Astrocyte (in vitro differentiated cells and primary cell): ENCODE results near the gene MICU2.

Experiments
- EZH2 ChIP-seq: IDR thresholded peaks from 2 replicates; pipeline ENCODE4 v1.6.1; 2012; ENCODE audit warnings: mild to moderate bottlenecking, low read length, inconsistent platforms; ENCODE audit not compliant: insufficient read depth
- TF ChIP-seq, protein P1 (sequence below): IDR thresholded peaks from 2 replicates; pipeline ENCODE4 v1.5.1; 2011; ENCODE audit warnings: low read depth, mild to moderate bottlenecking, inconsistent platforms, low read length, moderate library complexity; ENCODE audit not compliant: insufficient read depth

DNA sequence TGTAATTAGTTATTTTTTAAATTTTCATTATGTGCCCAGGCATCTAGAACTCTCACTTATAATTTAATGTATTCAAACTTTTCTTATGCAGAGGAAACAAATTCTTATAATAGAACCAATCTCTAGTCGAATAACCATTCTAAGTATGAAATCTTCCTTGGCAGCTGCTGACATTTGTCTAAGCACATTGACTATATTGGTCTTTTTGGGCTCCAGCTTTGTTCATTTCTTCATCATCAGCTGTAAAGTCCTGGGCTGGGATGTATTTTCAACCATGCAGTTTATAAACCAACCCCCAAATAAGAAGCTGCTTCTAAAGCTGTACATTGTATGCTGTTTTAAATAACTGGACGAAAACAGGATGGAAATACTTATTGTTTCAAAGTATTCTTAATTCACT, 2.3 kb upstream of the MICU2 start:
- TF ChIP-seq, protein P1, sequence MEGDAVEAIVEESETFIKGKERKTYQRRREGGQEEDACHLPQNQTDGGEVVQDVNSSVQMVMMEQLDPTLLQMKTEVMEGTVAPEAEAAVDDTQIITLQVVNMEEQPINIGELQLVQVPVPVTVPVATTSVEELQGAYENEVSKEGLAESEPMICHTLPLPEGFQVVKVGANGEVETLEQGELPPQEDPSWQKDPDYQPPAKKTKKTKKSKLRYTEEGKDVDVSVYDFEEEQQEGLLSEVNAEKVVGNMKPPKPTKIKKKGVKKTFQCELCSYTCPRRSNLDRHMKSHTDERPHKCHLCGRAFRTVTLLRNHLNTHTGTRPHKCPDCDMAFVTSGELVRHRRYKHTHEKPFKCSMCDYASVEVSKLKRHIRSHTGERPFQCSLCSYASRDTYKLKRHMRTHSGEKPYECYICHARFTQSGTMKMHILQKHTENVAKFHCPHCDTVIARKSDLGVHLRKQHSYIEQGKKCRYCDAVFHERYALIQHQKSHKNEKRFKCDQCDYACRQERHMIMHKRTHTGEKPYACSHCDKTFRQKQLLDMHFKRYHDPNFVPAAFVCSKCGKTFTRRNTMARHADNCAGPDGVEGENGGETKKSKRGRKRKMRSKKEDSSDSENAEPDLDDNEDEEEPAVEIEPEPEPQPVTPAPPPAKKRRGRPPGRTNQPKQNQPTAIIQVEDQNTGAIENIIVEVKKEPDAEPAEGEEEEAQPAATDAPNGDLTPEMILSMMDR: no peak
- TF ChIP-seq EZH2: no peak
